Measurements from ENCODE around the gene EPHA2.
"Not testable (repeated sequence)": the region's sequence is repeated elsewhere in the genome, so short reads cannot be mapped to it uniquely, and the experiment has no call there.

EPHA2 gene

GRCh38 chr1:16183765-16184556 lies 28.1 kb upstream of the EPHA2 start:
- no peak for DNase-seq (ENCODE audit: low spot score)

GRCh38 chr1:16183179-16183578 lies 27.3 kb upstream of the EPHA2 start:
- no peak for DNase-seq (ENCODE audit: low spot score)

GRCh38 chr1:16181887-16182719 lies 26.2 kb upstream of the EPHA2 start:
- DNase-seq (ENCODE audit: low spot score), result no peak

- no peak for DNase-seq (ENCODE audit: low spot score)
These were observed 24.5 kb upstream of the EPHA2 start for GRCh38 chr1:16180291-16180824.

GRCh38 chr1:16178596-16179497 lies 23.0 kb upstream of the EPHA2 start:
- no peak for DNase-seq (ENCODE audit: low spot score)

- no peak for DNase-seq (ENCODE audit: low spot score)
These were observed 21.4 kb upstream of the EPHA2 start for GRCh38 chr1:16177306-16177705.

GRCh38 chr1:16176653-16177052 lies 20.8 kb upstream of the EPHA2 start:
- DNase-seq (ENCODE audit: low spot score), result no peak

- no peak for DNase-seq (ENCODE audit: low spot score)
These were observed 20.0 kb upstream of the EPHA2 start for GRCh38 chr1:16175610-16176553.

GRCh38 chr1:16174886-16175598 lies 19.2 kb upstream of the EPHA2 start:
- no peak for DNase-seq (ENCODE audit: low spot score)

GRCh38 chr1:16174261-16174868 lies 18.5 kb upstream of the EPHA2 start:
- no peak for DNase-seq (ENCODE audit: low spot score)

GRCh38 chr1:16173447-16174260 lies 17.8 kb upstream of the EPHA2 start:
- DNase-seq (ENCODE audit: low spot score), result no peak

- DNase-seq (ENCODE audit: low spot score), result no peak
These were observed 17.1 kb upstream of the EPHA2 start for GRCh38 chr1:16172964-16173446.

GRCh38 chr1:16172218-16172830 lies 16.5 kb upstream of the EPHA2 start:
- no peak for DNase-seq (ENCODE audit: low spot score)

GRCh38 chr1:16171314-16172151 lies 15.7 kb upstream of the EPHA2 start:
- no peak for DNase-seq (ENCODE audit: low spot score)

- no peak for DNase-seq (ENCODE audit: low spot score)
These were observed 14.4 kb upstream of the EPHA2 start for GRCh38 chr1:16170283-16170673.

- no peak for DNase-seq (ENCODE audit: low spot score)
These were observed 12.9 kb upstream of the EPHA2 start for GRCh38 chr1:16168622-16169360.

GRCh38 chr1:16168144-16168495 lies 12.3 kb upstream of the EPHA2 start:
- DNase-seq (ENCODE audit: low spot score), result not testable (repeated sequence)
